Lower leg skin (tissue), 4 donors: Measurements from ENCODE around the gene SLC25A29. TPM values are rescaled to one million over a fixed set of nuclear protein-coding genes. Genes with fewer than 3 reads are reported as not detected.
A peak's percentile ranks its signal among the peaks of the same experiment; 100 is the strongest.
"Not testable (repeated sequence)": the region's sequence is repeated elsewhere in the genome, so short reads cannot be mapped to it uniquely, and the experiment has no call there.

Experiments
- DNase-seq, 2 donors: peaks; one replicate each; pipeline ENCODE4 v3.0.0-alpha.2; 2019; ENCODE audit warnings: low spot score in 2 of 2
- H3K4me3 ChIP-seq: fragments of 200-600 bp; sonication (generic); 2 replicates; pipeline ENCODE4 v1.5.1; 2017; ENCODE audit warnings: mild to moderate bottlenecking, low read depth; ENCODE audit not compliant: poor library complexity, severe bottlenecking
- POLR2A ChIP-seq, 2 donors: fragments of 450-650 bp; IDR thresholded peaks; one replicate each; pipeline ENCODE4 v1.6.1; 2016 to 2017; ENCODE audit warnings: antibody characterized with exemption in 2 of 2, mild to moderate bottlenecking in 1 of 2, moderate library complexity in 1 of 2
- WGBS, 2 donors: methylation state at CpG; one replicate each; pipeline ENCODE4 v1.1.5; 2018; 5-methylcytosine and 5-hydroxymethylcytosine counted together
- intact Hi-C: fragments of 100-400 bp; cut with DNase I; formaldehyde crosslinking; loops from one replicate; pipeline ENCODE4 v1.15.0; 2023; ENCODE audit warnings: low total_unique reads
- total RNA-seq, 4 donors: library from RNA; depleted of rRNA; stranded (reverse); fragments of >200 nt; gene quantifications; one replicate each; pipeline ENCODE4 v1.1.0, GENCODE V29; 2016
- TF ChIP-seq, protein P1 (sequence below), 3 donors: fragments of 450-650 bp; IDR thresholded peaks; one replicate each; pipeline ENCODE4 v1.5.1; 2016; ENCODE audit warnings: antibody characterized with exemption in 3 of 3, mild to moderate bottlenecking in 3 of 3, moderate library complexity in 2 of 3

SLC25A29 gene
- total RNA-seq, 4 donors from 2014 or later = 98.5 to 166 (median 134) TPM

DNA sequence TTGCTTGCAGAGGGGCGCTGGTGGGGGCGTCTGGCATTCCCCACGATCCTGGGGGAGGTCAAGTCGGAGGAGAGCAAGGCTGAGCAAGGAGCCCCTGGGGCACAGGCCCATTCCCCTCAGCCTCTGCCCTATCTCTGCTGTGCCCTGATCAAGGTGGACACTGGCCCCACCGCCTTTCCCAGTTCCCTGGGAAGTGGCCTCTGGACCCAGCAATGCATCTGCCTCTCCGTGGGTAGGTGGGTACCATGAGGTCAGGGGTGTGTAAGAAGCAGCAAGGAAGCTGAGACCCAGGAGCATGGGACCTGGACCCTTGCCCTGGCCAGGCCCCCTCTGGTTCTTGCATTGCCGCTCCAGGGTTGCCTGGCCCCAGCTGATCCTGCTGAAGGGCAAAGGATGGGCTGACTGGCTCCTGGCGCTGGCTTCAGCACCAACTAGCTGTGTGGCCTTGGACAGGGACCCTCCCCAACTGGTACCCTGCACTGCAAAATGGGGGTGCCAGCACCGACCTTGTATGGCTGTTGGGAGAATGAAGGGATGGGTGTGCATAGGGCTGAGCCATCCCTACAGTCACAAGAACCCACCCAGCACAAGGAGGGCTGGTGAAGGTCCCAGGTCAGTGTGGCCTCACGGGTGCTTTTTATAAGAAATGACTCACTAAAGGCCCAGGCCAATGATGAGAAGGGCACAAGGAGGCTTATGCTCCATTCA, 19.6 kb downstream of the SLC25A29 start:
- intact Hi-C loops = no loop called here
- TF ChIP-seq, protein P1, sequence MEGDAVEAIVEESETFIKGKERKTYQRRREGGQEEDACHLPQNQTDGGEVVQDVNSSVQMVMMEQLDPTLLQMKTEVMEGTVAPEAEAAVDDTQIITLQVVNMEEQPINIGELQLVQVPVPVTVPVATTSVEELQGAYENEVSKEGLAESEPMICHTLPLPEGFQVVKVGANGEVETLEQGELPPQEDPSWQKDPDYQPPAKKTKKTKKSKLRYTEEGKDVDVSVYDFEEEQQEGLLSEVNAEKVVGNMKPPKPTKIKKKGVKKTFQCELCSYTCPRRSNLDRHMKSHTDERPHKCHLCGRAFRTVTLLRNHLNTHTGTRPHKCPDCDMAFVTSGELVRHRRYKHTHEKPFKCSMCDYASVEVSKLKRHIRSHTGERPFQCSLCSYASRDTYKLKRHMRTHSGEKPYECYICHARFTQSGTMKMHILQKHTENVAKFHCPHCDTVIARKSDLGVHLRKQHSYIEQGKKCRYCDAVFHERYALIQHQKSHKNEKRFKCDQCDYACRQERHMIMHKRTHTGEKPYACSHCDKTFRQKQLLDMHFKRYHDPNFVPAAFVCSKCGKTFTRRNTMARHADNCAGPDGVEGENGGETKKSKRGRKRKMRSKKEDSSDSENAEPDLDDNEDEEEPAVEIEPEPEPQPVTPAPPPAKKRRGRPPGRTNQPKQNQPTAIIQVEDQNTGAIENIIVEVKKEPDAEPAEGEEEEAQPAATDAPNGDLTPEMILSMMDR (IDR thresholded peaks at IDR 0.05) = no peak
- no peak for TF ChIP-seq POLR2A (IDR thresholded peaks at IDR 0.05)
- 74 to 87% methylated on average over 8 to 10 of the region's 10 CpGs for WGBS, 2 donors
- H3K4me3 ChIP-seq = no peak overlapping the region
- DNase-seq = peak in 1 of 2 donors; percentile 84

DNA sequence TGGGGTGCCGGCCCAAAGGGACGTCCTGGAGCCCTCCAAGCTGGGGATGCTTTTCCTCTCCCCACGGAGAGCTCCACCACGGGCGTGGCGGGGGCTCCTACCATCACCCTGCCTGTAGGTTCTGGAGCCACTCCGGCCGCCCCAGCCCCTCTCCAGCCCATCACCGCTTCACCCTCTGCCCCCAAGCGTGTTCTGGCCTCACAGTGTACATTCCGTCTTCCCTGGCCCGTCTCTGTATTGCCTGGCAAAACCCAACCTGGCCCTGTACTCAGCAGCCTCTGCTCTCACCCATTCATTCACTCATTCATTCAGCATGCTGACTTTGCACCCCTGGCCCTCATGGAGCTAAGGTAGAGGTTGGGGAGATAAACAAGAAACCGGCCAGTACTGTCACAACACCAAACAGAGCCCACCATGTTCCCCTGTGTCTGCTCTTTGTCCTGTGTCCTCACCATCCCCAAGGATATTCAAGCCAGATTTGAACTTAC, 20.3 kb downstream of the SLC25A29 start:
- no peak for TF ChIP-seq POLR2A (IDR thresholded peaks at IDR 0.05)
- TF ChIP-seq, protein P1 (IDR thresholded peaks at IDR 0.05) = no peak
- 37 to 43% methylated on average over 10 to 13 of the region's 13 CpGs for WGBS, 2 donors
- no peak for DNase-seq
- no peak overlapping the region for H3K4me3 ChIP-seq
- intact Hi-C loops = no loop called here

DNA sequence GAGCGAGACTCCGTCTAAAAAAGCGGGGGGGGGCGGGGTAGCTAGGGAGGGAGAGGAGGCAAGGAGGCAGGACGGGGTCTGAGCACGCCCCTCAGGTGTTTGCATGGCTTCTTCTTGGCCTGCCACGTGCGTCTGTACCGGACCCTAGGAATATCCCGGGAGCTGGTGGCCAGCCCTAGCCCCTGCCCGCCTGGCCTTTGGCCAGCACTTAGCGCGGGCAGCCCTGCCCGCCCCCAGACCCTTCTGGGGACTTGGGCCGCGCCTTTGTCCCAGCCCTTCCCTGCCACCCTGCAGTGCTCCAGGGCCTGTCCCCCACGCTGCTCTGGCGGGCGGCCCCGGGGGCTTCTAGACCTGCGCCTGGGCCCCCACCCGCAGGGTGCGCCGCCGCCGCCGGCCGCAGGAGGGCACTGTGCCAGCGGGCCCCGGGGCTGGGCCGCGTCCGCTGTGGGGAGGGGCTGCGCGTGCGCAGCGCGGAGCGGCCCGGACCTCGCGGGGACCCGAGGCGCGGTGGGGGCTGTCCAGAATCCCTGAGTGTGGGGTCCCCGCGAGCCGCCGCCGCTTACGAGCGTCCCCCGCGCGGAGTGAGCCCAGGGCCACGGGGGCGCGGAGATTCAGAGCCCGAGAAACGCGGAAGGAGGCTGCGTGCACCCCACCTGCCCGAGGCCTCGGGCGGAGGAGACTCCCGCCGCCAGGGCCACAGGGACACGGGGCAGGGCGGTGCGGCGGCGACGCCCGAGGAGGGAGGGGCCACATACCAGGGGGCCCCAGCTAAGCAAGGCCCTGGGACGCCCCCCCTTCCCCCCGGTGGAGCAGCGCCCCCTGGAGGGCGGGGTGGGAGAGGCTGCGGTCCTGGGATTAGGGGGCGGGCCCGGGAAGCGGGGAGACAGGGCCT, 21.0 kb downstream of the SLC25A29 start:
- H3K4me3 ChIP-seq = peak overlapping the region; percentile 54
- WGBS, 2 donors = 2 to 8% methylated on average over 18 to 19 of the region's 82 CpGs
- TF ChIP-seq, protein P1 (IDR thresholded peaks at IDR 0.05) = peak in 1 of 3 donors; percentile 12
- TF ChIP-seq POLR2A (IDR thresholded peaks at IDR 0.05) = no peak
- intact Hi-C loops = no loop called here
- DNase-seq = peak in 1 of 2 donors; percentile 91

DNA sequence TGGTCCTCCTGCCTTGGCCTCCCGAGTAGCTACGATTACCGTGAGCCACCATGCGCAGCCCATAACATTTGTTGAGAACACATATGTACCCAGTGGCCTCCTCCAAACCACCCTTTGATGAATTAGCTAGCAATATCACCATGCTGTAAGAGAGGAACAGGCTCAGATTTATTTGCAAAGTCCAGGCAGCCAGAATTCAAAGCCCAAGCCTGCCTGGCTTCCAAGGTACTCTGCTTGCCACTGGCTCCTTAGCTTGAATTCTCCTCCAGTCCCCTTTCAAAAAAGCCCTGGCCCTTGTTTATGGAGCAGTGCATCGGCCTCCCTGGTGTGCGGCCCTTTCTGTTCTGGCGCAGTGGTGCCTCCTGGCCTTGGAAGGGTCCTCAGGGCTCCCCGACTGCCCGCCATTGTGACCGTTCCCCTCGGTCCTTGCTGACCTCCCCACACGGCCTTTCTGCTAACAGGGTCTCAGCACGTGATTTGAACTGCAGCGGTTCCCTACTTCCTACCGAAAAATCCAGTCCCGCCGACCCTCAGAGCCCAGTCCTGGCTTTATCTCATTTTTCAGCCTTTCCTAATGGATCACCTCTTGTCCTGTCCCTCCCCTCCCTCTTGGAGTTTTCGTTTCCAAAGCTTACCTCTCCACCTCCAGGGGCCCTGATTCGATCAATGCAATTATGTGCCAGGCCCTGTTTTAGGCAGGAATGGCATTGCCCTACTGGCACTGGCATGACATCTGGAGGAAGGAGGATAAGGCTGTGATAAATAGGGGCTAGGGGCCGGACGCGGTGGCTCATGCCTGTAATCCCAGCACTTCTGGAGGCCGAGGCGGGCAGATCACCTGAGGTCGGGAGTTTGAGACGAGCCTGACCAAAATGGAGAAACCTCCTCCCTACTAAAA, 22.0 kb downstream of the SLC25A29 start:
- no peak overlapping the region for H3K4me3 ChIP-seq
- TF ChIP-seq, protein P1 (IDR thresholded peaks at IDR 0.05) = no peak
- no peak for TF ChIP-seq POLR2A (IDR thresholded peaks at IDR 0.05)
- peak in 1 of 2 donors; percentile 85 for DNase-seq
- WGBS, 2 donors = 67 to 68% methylated on average over 26 of the region's 26 CpGs
- intact Hi-C loops = no loop called here

DNA sequence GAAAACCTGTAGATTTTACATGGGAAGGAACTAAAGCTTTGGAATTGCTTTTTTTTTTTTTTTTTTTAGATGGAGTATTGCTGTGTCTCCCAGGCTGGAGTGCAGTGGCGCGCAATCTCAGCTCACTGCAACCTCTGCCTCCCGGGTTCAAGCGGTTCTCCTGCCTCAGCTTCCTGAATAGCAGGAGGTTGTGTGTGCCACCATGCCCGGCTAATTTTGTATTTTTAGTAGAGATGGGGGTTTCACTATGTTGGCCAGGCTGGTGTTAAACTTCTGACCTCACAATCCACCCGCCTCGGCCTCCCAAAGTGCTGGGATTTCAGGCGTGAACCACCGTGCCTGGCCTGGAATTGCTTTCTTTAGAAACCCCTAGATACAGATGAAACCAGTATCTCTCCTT, 22.8 kb downstream of the SLC25A29 start:
- peak in 1 of 2 donors; percentile 75 for DNase-seq
- 87 to 91% methylated on average over 9 of the region's 9 CpGs for WGBS, 2 donors
- H3K4me3 ChIP-seq, intact Hi-C loops: not testable (repeated sequence)
